Vein endothelial cell (primary cell): ENCODE data around the gene ARHGAP22. TPM values are rescaled to one million over a fixed set of nuclear protein-coding genes. Genes with fewer than 3 reads are reported as not detected.

Experiments
- small RNA-seq: library from RNA; depleted of rRNA; stranded (forward); fragments of <200 nt; gene quantifications from one replicate; pipeline ENCODE3, GENCODE V24; 2012
- total RNA-seq: library from RNA; depleted of rRNA; stranded (reverse); fragments of >200 nt; gene quantifications from 2 replicates; pipeline ENCODE4 v1.2.3, GENCODE V29; 2012

Gene ARHGAP22, protein sequence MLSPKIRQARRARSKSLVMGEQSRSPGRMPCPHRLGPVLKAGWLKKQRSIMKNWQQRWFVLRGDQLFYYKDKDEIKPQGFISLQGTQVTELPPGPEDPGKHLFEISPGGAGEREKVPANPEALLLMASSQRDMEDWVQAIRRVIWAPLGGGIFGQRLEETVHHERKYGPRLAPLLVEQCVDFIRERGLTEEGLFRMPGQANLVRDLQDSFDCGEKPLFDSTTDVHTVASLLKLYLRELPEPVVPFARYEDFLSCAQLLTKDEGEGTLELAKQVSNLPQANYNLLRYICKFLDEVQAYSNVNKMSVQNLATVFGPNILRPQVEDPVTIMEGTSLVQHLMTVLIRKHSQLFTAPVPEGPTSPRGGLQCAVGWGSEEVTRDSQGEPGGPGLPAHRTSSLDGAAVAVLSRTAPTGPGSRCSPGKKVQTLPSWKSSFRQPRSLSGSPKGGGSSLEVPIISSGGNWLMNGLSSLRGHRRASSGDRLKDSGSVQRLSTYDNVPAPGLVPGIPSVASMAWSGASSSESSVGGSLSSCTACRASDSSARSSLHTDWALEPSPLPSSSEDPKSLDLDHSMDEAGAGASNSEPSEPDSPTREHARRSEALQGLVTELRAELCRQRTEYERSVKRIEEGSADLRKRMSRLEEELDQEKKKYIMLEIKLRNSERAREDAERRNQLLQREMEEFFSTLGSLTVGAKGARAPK
- 47.7 and 53.2 TPM in 2 replicates for total RNA-seq

DNA sequence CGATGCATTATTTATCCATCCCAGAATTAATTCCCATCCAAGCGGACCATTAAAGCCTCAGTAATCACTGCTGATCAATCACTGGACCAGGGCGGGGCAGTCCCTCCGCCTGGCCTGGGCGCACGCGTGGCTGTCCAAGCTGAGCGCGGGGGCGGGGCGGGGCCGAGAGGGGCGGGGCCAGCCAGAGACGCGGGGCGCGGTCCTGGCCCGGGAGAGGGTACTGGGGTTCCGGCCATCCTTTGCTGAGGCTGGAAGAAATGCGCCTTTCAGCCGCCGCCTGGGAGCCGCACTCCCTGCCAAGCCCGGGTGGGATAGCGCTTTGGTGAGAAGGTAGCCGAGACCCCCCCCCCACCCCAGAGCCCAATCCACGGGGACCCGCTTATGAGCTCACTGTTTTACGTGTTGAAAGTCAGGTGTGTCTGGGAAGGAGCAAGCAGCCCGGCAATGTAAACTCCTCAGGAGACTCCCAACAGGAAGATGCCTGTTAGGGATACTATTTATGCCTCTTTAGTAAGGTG lies at the start of gene ARHGAP22:
Gene ARHGAP22, minus strand, starts transcription at position 83 of the 518 bp plus-strand sequence. CDS start 277 bp downstream, outside the sequence.

Small RNA genes within 50 kb of the gene (small RNA-seq; reads per million reads assigned to genes)
- not detected for gene AC016397.1

Other genes starting within 250 kb of the ARHGAP22 start
- 1.3 and 3.3 TPM in 2 replicates for gene WDFY4, start 79.8 kb upstream of the ARHGAP22 start, total RNA-seq